ENCODE data around the gene NAA16.
A peak's percentile ranks its signal among the peaks of the same experiment; 100 is the strongest.
"Not testable (repeated sequence)": the region's sequence is repeated elsewhere in the genome, so short reads cannot be mapped to it uniquely, and the experiment has no call there.

The NAA16 gene

DNA sequence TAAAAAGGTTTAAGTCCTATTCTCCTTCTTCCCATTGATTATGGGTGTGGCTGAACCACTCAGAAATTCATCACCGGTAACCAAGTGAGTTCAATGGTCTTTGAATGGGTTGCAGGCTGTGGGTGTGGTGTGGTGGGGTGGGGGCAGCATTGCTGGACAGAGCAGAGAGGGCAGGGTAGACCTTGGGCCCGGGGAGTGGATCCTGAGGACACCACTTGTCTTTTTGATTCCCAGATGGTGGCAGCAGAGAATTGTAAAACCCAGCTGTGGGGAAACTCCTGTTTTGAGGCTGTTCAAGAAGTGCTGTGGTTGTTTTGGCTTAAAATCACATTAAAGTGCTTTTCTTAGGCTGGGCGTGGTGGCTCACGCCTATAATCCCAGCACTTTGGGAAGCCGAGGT is 100.5 kb downstream of the NAA16 start:
- peak; percentile 16 to 22 for DNase-seq

DNA sequence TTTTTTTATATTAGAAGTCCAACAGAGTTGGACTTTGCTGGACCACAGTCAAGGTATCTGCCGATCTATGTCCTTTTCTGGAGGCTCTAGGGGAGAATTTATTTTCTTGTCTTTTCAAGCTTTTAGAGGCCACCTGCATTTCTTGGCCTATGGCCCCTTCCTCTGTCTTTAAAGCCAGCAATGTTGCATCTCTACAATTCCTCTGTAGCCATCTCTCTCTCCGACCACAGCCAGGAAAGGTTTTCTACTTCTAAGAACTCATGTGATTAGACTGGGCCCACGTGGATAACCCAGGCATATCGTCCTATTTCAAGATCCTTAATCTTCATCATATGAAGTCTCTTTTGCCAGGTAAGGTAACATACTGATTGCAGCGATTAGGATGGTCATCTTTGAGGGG is 102.8 kb downstream of the NAA16 start:
- DNase-seq = no peak

DNA sequence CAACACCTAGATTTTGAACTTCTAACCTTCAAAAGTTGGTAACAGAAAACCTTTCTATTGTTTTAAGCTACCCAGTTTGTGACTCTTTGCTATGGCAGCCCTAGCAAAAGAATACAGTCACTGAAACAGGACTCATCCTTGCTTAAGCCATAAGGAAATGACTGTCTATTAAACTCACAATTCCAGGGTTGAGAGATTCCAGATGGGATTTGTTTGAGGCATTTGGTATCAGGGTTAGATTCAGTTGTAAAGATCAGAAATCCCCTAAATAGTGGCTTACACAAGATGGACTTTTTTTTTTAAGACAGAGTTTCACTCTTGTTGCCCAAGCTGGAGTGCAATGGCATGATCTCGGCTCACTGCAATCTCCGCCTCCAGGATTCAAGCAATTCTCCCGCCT is 105.2 kb downstream of the NAA16 start:
- DNase-seq = no peak

DNA sequence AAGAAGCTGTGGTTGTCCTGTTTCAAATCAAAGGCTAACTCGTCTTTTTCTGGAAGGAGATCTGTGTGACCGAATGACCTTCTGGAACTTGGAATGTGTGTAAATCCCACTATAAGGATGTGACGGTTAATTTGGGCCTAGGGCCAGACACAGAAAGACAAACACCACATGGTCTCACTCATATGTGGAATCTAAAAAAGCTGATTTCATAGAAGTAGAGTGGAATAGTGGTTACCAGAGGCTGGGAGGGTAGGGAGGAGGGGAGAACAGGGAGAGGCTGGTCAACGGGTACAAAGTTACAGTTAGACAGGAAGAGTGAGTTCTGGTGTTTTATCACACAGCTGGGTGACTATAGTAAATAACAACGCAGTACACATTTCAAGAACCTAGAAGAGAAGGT is 107.0 kb downstream of the NAA16 start:
- DNase-seq = no peak

DNA sequence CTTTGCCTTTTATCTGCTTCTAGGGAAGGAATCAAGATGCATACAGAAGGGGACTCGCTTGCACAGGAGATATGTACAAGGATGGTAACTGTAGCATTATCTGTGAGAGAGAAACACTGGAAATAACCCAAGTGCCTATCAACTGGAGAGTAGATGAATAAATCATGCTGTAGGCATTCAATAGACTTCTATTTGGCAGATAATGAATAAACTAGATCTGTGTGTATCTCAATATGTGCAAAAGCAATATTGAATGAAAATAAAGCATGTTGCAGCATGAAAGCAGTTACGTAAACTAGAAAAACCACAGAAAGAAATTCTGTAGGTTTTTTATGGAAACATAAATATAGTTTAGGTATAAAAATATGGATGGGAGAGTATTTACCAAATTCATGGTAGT is 107.7 kb downstream of the NAA16 start:
- DNase-seq = no peak

DNA sequence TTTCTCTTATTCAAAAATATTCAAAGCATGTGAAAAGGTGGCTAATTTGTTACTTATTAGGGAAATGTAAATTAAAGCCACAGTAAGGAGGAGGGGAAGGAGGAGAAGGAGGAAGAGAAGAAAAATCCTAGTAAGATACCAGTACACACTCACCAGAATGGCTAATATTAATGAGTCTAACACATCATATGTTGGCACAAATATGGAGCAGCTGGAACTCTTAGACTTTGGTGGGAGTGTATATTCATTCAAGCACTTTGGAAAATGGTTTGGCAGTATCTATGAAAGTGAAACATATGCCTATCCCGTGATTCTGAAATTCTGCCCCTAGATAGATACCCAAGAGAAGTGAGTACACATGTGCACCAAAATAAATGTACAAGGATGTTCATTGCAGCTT is 108.1 kb downstream of the NAA16 start:
- DNase-seq = no peak

DNA sequence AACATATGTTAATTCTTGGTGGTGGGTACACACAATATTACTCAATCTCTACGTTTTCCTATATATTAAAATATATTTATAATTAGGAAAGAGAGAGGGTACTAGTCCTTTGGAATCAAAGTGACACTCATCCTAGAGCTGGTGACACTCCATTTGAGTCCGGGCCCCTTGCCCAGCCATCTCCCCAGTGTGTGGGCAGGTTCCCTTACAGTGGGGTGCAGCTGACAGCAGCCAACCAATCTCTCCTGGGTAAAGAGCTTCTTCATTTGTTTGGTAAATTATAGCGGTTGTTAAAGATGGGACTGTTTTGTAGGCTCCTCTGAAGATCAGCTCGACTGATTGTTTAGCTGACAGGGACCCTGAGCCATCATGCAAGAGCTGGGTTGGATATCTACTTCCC is 109.1 kb downstream of the NAA16 start:
- no peak for DNase-seq

DNA sequence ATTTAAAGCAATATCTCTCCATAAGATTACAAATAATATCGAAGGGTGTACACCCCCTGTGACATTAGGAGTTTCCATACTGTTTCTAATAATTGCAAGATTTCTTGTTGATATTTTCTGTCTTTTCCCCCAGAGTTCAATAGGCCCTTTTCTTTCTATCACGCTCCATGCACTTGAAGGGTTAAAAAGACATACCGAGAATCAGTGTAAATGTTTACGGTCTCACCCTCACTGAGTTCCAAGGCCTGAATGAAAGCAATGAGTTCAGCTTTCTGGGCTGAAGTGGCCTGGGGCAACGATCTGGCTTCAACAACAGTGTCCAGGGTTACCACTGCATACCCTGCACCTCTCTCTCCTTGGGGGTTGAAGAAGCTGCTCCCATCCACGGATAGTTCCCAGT is 110.3 kb downstream of the NAA16 start:
- DNase-seq = not testable (repeated sequence)

DNA sequence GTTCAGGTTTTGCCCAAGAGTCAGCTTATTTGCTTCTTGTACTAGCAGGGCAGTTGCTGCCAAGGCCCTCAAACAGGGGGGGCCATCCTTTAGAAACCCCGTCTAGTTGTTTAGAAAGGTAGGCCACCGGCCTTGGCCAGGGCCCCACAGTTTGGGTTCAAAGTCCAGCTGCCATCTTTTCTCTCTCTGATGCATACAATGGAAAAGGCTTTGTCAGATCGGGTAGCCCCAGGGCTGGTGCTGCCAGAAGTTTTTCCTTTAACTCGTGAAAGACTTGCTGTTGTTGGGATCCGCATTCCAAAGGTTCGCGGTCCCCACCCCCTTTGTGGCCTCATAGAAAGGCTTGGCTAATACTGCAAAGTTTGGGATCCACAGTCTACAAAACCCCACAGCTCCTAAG is 110.9 kb downstream of the NAA16 start:
- DNase-seq = not testable (repeated sequence)

DNA sequence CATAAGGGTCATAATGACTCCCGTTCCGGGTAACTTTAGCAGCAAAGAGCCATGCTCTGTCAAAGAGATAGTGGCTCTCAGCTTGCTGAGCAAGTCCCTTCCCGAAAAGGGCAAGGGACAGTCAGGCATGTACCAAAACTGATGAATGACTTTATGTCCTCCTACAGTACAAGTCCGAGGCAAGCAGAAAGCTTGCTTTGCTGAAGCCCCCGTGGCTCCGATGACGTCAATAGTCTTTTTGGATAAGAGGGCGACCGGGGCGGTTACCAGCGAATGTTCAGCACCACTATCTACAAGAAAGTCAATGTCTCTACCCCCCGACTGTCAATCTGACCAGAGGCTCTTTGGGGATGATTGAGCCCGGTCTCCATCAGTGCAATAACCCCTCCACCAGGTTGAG is 112.2 kb downstream of the NAA16 start:
- not testable (repeated sequence) for DNase-seq

DNA sequence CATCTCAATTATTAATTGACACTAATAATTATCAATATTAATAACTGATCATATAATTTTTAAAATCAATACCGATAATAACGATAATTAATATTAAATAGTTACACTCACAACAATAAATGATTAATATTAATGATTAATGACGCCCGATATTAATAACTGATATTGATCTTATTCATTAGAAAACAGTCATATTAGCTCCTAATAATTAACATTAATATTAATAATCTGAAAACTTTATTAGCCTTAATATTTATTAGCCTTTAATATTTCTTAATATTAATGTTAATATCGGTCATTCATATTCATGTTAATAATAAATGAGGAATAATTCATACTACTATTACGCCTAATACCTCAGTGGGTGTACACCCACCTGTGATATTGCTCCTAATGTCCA is 113.6 kb downstream of the NAA16 start:
- not testable (repeated sequence) for DNase-seq

DNA sequence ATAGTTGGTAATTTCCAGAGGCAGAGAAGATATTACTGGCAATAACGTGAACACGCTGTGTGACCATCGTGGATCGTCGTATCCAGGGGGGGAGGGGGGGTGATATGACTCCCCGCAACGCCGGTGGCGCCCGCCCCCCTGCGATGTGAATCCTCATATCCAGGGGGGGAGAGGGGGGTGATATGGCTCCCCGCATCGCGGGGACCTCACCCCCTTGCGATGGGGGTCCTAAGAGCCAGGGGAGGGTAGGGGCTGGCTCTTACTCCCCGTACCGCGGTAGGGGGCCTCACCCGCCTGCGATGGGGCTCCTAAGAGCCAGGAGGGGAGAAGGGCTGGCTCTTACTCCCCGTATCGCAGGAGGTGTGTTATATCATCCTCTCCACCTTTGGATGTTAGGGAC is 115.0 kb downstream of the NAA16 start:
- no peak for DNase-seq

All from activated CD4-positive, alpha-beta T cell treated with anti-CD3 and anti-CD28 coated beads, Interleukin-2, amount 50 U/mL, for 4 hours (primary cell).